Neural cell (in vitro differentiated cells): ENCODE data around the gene PRKCZ. TPM values are rescaled to one million over a fixed set of nuclear protein-coding genes. Genes with fewer than 3 reads are reported as not detected.
A peak's percentile ranks its signal among the peaks of the same experiment; 100 is the strongest.

ENCODE experiments used
- H2AFZ ChIP-seq: fragments of 200-600, 300-800 bp; sonication (generic), shearing (Covaris generic); 2 replicates; pipeline ENCODE4 v1.6.0; 2014; ENCODE audit warnings: low read depth, mild to moderate bottlenecking, antibody characterized with exemption, low read length, moderate library complexity
- H3F3A ChIP-seq: fragments of 200-600 bp; shearing (Covaris generic); 2 replicates; pipeline ENCODE4 v1.6.1; 2016; ENCODE audit warnings: mild to moderate bottlenecking, moderate library complexity, mixed read lengths, antibody characterized with exemption, low read length; ENCODE audit not compliant: insufficient read depth, poor library complexity, severe bottlenecking
- H3K27ac ChIP-seq: fragments of 200-600, 300-800 bp; sonication (generic), shearing (Covaris generic); 2 replicates; pipeline ENCODE4 v1.5.1; 2014; ENCODE audit warnings: mild to moderate bottlenecking, low read length, moderate library complexity
- H3K27me3 ChIP-seq: fragments of 300-800, 200-600 bp; sonication (generic), shearing (Covaris generic); 2 replicates; pipeline ENCODE4 v1.6.0; 2014; ENCODE audit warnings: mild to moderate bottlenecking, low read depth, low read length, moderate library complexity; ENCODE audit not compliant: insufficient read depth
- H3K36me3 ChIP-seq: fragments of 300-800, 200-600 bp; sonication (generic), shearing (Covaris generic); 2 replicates; pipeline ENCODE4 v1.5.1; 2014; ENCODE audit warnings: mild to moderate bottlenecking, antibody characterized with exemption, low read length, moderate library complexity; ENCODE audit not compliant: insufficient read depth
- H3K4me2 ChIP-seq: fragments of 300-800, 200-600 bp; sonication (generic), shearing (Covaris generic); 2 replicates; pipeline ENCODE4 v1.6.0; 2014; ENCODE audit warnings: mild to moderate bottlenecking, low read length
- H3K4me3 ChIP-seq: fragments of 300-800, 200-600 bp; sonication (generic), shearing (Covaris generic); 2 replicates; pipeline ENCODE4 v1.5.1; 2014; ENCODE audit warnings: mild to moderate bottlenecking, low read length, moderate library complexity
- H3K79me2 ChIP-seq: fragments of 200-600 bp; shearing (Covaris generic); replicated peaks from 2 replicates; pipeline ENCODE4 v1.6.0; 2014; ENCODE audit warnings: mild to moderate bottlenecking, low read length, moderate library complexity; ENCODE audit not compliant: insufficient read depth
- H3K9ac ChIP-seq: fragments of 300-800, 200-600 bp; sonication (generic), shearing (Covaris generic); 2 replicates; pipeline ENCODE4 v1.6.1; 2016; ENCODE audit warnings: mild to moderate bottlenecking, low read length, mixed read lengths
- H3K9me2 ChIP-seq: fragments of 200-600 bp; shearing (Covaris generic); 2 replicates; pipeline ENCODE4 v1.6.1; 2016; ENCODE audit warnings: mild to moderate bottlenecking, low read length, mixed read lengths; ENCODE audit not compliant: insufficient read depth
- H3K9me3 ChIP-seq: fragments of 200-600, 300-800 bp; sonication (generic), shearing (Covaris generic); 2 replicates; pipeline ENCODE4 v1.6.1; 2016; ENCODE audit warnings: mild to moderate bottlenecking, mixed run types, low read length, moderate library complexity, mixed read lengths
- H4K20me1 ChIP-seq: fragments of 200-600 bp; shearing (Covaris generic); 2 replicates; pipeline ENCODE4 v1.6.1; 2016; ENCODE audit warnings: mild to moderate bottlenecking, mixed run types; ENCODE audit not compliant: insufficient read depth
- EP300 ChIP-seq: fragments of 450-650 bp; conservative IDR thresholded peaks from 2 replicates; pipeline ENCODE4 v1.6.1; 2014; ENCODE audit warnings: antibody characterized with exemption, mild to moderate bottlenecking, moderate library complexity; ENCODE audit not compliant: poor library complexity, severe bottlenecking
- EZH2 ChIP-seq: fragments of 200-600, 300-800 bp; shearing (Covaris generic), sonication (generic); IDR thresholded peaks from 2 replicates; pipeline ENCODE4 v1.6.1; 2014; ENCODE audit warnings: antibody characterized with exemption, low read length, borderline replicate concordance, mild to moderate bottlenecking; ENCODE audit not compliant: insufficient read depth, poor library complexity, severe bottlenecking
- MXI1 ChIP-seq: fragments of 450-650 bp; conservative IDR thresholded peaks from 2 replicates; pipeline ENCODE4 v1.6.1; 2014; ENCODE audit warnings: antibody characterized with exemption, mild to moderate bottlenecking; ENCODE audit not compliant: poor library complexity, severe bottlenecking
- POLR2AphosphoS5 ChIP-seq: IDR thresholded peaks from 2 replicates; pipeline ENCODE4 v1.6.1; 2012
- RAD21 ChIP-seq: fragments of 450-650 bp; conservative IDR thresholded peaks from 2 replicates; pipeline ENCODE4 v1.6.1; 2014; ENCODE audit warnings: antibody characterized with exemption, mild to moderate bottlenecking, moderate library complexity
- SMC3 ChIP-seq: fragments of 450-650 bp; conservative IDR thresholded peaks from 2 replicates; pipeline ENCODE4 v1.6.1; 2014; ENCODE audit warnings: antibody characterized with exemption, mild to moderate bottlenecking, moderate library complexity; ENCODE audit not compliant: poor library complexity
- TAF1 ChIP-seq: IDR thresholded peaks from 2 replicates; pipeline ENCODE4 v1.6.1; 2012; ENCODE audit warnings: low read depth
- polyA plus RNA-seq: library from polyadenylated mRNA; depleted of rRNA; stranded (reverse); fragments of >200 nt; gene quantifications from 2 replicates; pipeline ENCODE4 v1.2.3, GENCODE V29; 2014
- TF ChIP-seq, protein P1 (sequence below): fragments of 450-650 bp; IDR thresholded peaks from 2 replicates; pipeline ENCODE4 v1.5.1; 2014; ENCODE audit warnings: antibody characterized with exemption, mild to moderate bottlenecking, moderate library complexity; ENCODE audit not compliant: poor library complexity, severe bottlenecking
- TF ChIP-seq, protein P2 (sequence below): IDR thresholded peaks from 2 replicates; pipeline ENCODE4 v1.6.1; 2012; ENCODE audit warnings: borderline replicate concordance

PRKCZ gene
- polyA plus RNA-seq, 1 donor from 2014 or later, result 54.9 TPM

DNA sequence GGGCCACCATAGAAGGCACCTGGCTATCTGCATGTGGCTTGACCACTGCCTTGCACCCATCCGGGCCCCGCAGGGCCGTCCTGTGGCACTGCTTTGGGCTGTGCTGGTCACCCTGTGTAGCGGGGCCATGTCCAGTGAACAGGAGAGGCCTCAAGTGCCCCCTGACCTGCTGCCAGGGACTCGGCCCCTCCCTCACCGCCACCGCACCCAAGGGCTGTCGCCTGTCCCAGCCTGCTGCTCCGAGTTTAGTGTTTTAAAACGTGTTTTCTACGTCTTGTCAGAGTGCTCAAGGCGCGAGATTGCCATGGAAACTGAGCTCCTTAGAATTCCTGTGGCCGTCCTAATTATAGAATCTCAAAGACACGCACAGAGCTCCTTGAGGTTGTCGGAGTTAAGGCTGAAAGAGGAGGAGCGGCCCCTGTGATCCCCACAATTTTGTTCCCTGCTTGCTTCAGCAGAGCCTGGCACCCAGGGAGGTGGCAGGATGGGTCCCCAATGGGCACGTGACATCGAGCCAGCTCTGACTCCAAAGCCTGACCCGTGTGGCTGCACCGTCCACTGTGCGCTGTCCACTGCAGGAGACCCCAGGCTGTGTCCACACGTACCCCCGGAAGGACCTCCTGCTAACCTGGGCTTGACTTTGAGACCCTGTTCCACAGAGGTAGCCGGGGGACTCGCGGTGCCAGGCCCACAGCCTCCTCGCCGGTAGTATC, 78.1 kb downstream of the PRKCZ start:
- H3K36me3 ChIP-seq, result no peaks in the 10 kb centered on the region
- H3K9me3 ChIP-seq, result no peaks in the 10 kb centered on the region
- H3K79me2 ChIP-seq, result no peaks in the 10 kb centered on the region
- H3K27ac ChIP-seq, result peak overlapping the region; percentile 72
- H3K9ac ChIP-seq, result peak overlapping the region; percentile 52
- no peak for TF ChIP-seq EZH2
- no peak for TF ChIP-seq TAF1
- no peak for TF ChIP-seq SMC3
- TF ChIP-seq EP300, result peak; percentile 36
- TF ChIP-seq MXI1, result no peak
- TF ChIP-seq RAD21, result peak; percentile 23
- TF ChIP-seq POLR2AphosphoS5, result no peak
- TF ChIP-seq, protein P1, sequence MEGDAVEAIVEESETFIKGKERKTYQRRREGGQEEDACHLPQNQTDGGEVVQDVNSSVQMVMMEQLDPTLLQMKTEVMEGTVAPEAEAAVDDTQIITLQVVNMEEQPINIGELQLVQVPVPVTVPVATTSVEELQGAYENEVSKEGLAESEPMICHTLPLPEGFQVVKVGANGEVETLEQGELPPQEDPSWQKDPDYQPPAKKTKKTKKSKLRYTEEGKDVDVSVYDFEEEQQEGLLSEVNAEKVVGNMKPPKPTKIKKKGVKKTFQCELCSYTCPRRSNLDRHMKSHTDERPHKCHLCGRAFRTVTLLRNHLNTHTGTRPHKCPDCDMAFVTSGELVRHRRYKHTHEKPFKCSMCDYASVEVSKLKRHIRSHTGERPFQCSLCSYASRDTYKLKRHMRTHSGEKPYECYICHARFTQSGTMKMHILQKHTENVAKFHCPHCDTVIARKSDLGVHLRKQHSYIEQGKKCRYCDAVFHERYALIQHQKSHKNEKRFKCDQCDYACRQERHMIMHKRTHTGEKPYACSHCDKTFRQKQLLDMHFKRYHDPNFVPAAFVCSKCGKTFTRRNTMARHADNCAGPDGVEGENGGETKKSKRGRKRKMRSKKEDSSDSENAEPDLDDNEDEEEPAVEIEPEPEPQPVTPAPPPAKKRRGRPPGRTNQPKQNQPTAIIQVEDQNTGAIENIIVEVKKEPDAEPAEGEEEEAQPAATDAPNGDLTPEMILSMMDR, result no peak
- TF ChIP-seq, protein P2, sequence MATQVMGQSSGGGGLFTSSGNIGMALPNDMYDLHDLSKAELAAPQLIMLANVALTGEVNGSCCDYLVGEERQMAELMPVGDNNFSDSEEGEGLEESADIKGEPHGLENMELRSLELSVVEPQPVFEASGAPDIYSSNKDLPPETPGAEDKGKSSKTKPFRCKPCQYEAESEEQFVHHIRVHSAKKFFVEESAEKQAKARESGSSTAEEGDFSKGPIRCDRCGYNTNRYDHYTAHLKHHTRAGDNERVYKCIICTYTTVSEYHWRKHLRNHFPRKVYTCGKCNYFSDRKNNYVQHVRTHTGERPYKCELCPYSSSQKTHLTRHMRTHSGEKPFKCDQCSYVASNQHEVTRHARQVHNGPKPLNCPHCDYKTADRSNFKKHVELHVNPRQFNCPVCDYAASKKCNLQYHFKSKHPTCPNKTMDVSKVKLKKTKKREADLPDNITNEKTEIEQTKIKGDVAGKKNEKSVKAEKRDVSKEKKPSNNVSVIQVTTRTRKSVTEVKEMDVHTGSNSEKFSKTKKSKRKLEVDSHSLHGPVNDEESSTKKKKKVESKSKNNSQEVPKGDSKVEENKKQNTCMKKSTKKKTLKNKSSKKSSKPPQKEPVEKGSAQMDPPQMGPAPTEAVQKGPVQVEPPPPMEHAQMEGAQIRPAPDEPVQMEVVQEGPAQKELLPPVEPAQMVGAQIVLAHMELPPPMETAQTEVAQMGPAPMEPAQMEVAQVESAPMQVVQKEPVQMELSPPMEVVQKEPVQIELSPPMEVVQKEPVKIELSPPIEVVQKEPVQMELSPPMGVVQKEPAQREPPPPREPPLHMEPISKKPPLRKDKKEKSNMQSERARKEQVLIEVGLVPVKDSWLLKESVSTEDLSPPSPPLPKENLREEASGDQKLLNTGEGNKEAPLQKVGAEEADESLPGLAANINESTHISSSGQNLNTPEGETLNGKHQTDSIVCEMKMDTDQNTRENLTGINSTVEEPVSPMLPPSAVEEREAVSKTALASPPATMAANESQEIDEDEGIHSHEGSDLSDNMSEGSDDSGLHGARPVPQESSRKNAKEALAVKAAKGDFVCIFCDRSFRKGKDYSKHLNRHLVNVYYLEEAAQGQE, result peak; percentile 16
- peak overlapping the region; percentile 59 for H3K4me3 ChIP-seq
- no peaks in the 10 kb centered on the region for H3F3A ChIP-seq
- H4K20me1 ChIP-seq, result no peaks in the 10 kb centered on the region
- no peaks in the 10 kb centered on the region for H3K9me2 ChIP-seq
- H2AFZ ChIP-seq, result no peak overlapping the region
- peak overlapping the region; percentile 52 for H3K4me2 ChIP-seq
- H3K27me3 ChIP-seq, result no peaks in the 10 kb centered on the region

DNA sequence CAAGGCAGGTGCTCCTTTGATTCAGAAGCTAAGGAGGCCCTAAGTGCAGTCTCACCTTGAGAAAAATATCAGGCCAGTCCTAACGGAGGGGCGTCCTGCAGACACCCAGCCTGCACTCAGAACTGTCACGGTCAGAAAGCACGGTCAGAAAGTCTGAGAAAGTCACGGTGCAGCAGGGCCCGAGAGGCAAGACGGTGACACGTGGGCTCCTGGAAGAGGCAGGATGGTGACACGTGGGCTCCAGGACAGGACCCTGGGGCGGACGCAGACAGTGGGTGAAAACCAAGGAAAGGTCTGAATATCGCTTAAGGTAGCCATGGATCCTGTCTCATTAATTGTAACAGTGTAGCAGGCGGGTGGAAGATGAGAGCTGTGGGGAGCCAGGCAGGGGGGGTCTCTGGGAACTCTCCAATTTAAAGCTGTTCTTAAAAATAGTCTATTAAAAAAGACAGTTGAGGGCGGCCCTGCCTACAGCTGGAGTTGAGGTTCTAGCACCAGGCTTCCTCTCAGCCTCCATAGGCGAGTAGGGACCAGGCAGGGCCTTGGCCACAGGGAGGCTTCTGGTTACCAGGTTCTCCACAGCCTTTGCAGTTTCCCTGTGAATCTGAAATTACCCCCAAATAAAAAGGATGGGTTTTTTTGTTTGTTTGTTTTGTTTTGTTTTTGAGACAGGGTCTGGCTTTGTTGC, 79.2 kb downstream of the PRKCZ start:
- H3K27me3 ChIP-seq, result no peaks in the 10 kb centered on the region
- H3K9ac ChIP-seq, result no peak overlapping the region
- no peak overlapping the region for H3K4me3 ChIP-seq
- no peaks in the 10 kb centered on the region for H3K36me3 ChIP-seq
- no peak overlapping the region for H2AFZ ChIP-seq
- no peaks in the 10 kb centered on the region for H4K20me1 ChIP-seq
- no peak overlapping the region for H3K27ac ChIP-seq
- no peaks in the 10 kb centered on the region for H3K9me2 ChIP-seq
- H3F3A ChIP-seq, result no peaks in the 10 kb centered on the region
- H3K79me2 ChIP-seq, result no peaks in the 10 kb centered on the region
- no peak overlapping the region for H3K4me2 ChIP-seq
- no peaks in the 10 kb centered on the region for H3K9me3 ChIP-seq
- TF ChIP-seq SMC3 (no peak), EP300 (no peak), MXI1 (no peak)
- TF ChIP-seq, protein P2, result no peak
- TF ChIP-seq, protein P1, result no peak
